HG03095 (cell line): Measurements from ENCODE around the gene PDXDC1.
"Not testable (repeated sequence)": the region's sequence is repeated elsewhere in the genome, so short reads cannot be mapped to it uniquely, and the experiment has no call there.

Experiments
- ATAC-seq: cut with Tn5 transposase; IDR thresholded peaks from one replicate; pipeline ENCODE4 v1.9.1; 2021; ENCODE audit warnings: moderate library complexity; ENCODE audit not compliant: unreplicated experiment

PDXDC1 gene

DNA sequence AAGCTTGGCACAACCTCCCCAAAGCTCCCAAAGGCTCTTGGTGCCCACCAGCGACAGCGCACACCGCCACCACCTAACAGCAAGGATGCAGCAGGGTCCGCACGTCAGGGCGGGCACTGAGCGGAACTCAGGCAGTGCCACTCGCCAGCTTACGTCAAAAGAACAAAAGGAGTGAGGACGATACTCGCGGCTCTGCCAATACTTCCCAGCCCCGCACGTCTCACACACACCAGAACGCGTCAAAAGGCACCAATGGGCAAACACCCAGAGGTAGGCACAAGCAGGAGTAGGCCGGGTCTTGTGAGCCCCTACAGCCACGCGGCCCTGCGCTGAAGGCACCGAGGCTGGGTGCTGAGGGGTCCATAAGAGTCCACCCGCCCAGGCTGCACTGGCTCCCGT is 171.4 kb downstream of the PDXDC1 start:
- not testable (repeated sequence) for ATAC-seq

DNA sequence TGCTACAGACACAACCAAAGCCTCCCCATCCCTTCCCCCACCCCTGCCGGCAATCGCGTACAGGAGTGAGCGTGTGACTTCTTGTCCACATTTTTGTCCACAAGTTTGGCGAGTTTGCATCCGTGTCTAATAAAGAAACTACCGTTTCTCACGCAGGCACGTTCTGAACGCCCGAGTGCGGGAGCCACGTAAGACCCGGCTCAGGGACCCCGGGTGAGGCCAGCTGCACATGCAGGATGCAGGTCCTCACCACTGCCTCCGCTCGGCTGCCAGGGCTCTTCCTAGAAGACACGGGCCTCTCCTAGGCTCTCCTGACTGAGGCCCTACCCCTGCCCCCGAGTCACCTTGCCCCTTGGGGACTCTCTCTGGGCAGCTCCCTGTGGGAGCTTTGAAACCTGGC is 174.0 kb downstream of the PDXDC1 start:
- not testable (repeated sequence) for ATAC-seq

DNA sequence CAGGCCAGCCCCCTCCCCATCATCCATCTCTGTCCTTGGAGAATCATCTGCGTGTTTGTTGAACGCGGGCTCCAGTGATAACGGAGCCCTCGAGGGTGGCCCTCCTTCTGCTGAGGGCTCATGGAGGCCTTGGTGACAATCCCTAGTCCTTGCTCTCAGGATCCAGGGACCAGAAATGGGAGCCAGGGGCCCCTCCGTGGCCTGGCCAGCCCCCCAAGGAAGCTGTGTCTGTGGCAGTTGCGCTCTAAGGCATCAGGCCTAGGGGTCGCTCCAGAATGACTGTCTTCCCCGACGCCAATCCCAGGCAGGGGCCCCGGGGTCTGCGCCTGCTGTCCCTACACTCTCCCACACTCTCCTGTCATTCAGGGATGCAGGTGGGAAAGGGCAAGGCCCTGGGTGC is 174.4 kb downstream of the PDXDC1 start:
- not testable (repeated sequence) for ATAC-seq

DNA sequence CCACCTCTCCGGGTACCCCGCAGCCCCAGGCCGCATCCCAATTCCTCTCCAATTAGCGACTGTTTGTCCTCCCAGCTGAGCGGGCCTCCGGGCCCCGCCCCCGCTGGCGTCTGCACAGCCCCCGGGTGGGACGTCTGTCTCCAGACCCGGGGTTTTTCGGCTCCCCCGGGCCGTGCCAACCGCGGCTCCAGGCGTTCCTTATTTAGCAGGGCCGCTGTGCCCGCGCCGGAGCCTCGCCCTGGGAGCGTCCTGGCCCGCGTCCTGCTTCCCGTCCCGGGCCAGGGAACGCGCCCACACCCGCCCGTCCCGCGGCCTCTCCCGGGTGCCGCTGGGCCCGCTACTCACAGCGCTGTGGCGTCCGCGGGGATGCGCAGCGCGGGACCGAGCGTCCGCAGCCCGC is 179.2 kb downstream of the PDXDC1 start:
- ATAC-seq, result not testable (repeated sequence)

DNA sequence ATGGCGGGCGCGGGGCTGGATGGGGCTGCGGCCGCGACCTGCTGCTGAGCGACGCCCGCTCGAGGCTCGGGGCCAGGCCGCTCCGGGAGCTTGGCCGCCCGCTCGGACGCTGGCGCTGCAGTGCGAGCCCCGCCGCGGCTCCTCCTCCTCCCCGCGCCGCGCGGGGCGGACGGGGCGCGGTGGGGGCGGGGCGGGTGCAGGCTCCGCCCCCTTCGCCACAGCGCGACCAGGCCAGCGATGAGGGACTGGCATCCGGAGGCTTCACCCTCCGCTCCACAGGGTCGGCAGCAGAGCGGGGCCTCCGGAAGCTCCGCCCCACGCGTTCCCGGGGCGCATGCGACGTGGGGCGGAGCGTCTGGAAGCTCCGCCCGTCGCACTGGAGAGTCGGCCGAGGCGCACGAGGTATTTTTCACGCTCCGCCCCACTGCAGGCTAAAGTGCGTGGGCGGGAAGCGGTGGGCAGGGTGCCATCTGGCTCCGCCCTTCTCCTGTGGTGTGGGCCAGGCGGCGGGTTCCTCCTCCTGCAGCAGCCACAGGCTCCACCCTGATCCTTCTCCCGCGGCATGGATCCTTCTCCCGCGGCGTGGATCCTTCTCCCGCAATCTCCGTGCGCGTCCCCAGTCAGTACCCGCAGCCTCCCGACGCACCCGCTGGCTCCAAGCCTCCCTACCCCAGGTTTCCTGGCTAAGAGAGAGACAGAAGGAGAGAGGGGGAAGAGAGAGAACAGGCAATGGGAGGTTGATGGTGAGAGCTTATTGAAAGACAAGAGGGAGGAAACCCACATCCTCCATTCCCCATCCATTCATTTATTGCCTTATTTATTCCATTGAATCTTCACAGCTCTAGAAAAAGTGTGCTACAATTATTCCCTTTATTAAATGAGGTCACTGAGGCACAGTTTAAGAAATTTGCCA is 180.1 kb downstream of the PDXDC1 start:
- not testable (repeated sequence) for ATAC-seq

DNA sequence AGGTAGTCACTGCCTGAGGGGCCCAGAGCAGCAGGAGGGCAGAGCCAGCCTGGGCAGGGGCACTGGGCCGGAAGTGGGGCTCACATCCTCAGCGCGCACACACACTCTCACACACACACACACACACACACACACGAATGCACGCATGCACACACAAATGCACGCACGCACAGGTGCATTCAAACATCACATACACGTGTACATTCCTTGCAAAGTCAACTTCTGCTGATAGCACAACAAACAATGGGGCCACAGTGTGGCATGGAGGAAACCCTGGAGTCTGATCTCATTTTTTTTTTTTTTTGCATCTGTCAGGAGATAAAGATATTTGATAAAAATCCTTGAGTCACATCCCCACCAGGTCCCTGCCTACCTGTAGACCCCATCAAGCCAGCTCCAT is 182.8 kb downstream of the PDXDC1 start:
- not testable (repeated sequence) for ATAC-seq

DNA sequence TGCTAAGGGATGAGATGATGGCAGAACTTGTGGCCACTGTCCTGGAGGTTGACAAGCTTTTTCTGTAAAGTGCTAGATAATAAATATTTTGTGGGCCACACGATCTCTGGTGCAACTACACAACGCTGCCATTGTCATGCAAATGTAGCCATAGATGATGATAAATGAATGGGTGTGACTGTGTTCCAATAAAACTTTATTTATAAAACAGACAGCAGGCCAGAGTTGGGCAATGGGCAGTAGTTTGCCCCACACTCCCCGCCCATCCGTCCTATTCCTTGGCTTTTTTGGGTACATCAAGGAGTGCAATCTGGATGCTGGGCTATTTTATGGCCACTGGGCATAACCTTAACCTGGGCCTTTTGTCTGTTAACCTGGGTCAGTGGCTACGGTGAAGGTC is 184.8 kb downstream of the PDXDC1 start:
- ATAC-seq, result not testable (repeated sequence)

DNA sequence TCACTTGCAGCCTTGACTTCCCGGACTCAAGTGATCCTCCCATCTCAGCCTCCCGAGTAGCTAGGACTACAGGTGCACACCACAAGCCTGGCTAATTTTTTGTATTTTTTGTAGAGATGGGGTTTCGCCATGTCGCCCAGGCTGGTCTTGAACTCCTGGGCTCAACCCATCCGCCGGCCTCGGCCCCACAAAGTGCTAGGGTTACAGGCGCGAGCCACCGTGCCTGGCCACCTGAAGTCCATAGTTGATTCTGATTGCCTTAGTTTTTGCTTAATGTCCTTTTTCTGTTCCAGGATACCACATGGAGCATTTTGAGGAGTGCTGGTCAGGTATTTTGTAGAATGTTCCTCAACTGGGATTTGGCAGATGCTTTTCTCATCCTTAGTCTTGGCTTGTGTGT is 185.7 kb downstream of the PDXDC1 start:
- not testable (repeated sequence) for ATAC-seq

DNA sequence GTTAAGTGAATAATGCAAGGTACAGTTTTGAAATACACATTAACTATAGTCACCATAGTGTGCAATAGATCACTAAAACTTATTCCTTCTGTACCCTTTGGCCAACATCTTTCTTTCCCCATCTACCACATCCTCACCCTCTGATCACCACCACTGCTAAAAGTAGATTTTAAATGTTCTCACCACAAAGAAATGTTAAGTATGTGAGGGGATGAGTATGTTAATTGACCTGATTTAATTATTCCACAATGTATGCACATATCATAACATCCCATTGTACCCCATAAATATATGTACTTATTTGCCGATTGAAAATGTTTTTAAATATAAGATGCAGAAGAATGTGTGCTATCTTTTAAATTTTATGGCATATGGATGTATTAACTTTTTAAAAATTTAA is 188.2 kb downstream of the PDXDC1 start:
- not testable (repeated sequence) for ATAC-seq

DNA sequence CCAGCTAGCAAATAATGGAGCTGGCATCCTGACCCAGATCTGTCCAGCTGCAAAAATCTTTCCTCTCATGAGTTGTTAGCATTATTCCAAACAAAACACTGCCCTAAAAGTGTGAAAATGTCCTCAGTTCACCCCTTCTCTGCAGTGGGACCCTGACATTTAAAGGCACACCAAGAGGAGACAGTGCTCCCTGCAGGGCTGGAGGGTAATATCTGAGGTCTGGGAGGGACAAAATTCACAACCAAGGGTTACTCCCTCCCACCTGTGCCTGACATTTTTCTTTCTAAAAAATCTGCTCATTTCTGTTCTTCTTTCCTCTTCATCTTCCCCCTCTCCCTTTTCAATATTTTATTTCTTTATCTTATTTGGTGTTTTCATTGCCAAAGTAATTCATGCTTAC is 191.4 kb downstream of the PDXDC1 start:
- ATAC-seq, result not testable (repeated sequence)

DNA sequence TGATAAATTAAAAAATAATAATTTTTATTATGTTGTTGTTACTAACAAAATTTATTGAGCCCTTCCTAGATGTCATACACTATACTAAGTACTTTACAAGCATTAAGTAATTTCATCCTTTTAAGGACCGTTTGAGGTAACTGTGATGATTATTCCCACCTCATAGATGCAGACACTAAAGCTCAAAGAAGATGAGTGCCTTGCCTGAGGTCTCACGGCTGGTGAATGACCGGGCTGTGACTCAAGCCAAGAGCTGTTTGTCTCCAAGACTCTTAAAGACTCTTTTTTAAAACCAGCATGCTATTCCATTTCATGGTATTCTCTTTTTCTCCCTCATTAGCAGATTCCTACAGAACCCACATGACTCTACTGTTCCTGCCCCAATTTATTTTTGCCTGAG is 193.5 kb downstream of the PDXDC1 start:
- not testable (repeated sequence) for ATAC-seq

DNA sequence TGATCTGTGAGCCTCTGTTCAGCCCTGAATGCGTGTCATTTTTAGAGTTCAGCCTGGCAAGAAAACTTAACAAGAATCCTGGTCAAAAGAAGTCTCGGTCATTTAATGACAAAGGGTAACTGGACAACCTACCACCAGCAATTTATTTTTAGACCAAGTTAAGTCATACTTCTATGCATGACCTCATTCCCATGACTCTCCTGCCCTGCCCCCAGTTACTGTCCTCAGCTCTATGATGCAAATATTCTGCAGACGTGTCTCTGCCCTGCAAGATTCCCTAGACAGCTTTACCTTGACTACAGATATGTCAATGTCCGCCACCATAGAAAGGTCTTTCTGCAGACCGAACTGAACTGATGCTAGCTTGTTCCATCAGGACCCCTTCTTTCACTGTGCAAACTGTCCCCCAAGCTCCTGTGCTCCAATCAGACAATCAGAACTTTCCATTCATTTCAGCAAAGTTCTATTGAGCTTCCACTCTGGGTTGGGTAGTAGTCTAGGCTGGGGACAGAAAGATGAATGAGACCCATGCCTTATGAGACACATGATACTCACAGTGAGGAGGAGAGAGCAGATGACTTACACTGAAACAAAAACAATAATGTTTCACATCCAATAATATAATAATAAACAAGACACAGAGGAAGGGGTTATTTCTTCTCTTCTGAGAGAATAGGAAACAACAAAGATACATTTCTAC is 194.3 kb downstream of the PDXDC1 start:
- ATAC-seq, result not testable (repeated sequence)

DNA sequence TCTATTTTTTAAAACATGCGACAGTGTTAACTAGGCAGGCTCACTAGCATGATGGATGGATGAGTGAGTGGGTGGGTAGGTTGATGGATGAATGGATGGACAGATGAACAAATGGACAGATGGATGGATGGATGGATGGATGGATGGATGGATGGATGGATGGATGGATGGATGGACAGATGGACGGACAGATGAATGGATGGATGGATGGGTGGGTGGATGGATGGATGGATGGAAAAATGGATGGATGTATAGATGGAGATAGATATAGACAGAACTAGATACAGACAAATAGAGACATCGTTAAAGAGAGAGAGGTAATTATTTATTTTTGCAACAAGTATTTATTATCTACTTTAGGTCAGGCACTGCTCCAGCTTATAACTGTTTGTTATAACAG is 205.1 kb downstream of the PDXDC1 start:
- not testable (repeated sequence) for ATAC-seq

DNA sequence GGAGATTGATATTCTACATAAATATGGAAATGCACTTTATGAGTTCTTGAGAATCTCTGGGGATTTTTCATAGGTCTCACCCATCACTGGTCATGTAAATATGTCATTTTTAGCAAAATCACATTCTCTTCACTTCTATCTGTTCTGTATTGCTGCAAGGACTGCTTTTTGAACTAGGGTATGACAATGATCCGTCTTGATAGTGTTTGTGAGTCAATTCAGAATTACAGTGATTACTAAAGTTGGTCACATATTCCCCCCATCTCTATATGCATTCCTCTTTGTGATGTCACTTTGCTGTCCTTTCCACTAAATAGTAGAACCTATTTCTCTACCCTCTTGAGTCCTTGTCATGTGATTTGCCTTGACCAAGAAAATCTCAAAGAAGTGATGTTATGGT is 206.1 kb downstream of the PDXDC1 start:
- ATAC-seq, result not testable (repeated sequence)

DNA sequence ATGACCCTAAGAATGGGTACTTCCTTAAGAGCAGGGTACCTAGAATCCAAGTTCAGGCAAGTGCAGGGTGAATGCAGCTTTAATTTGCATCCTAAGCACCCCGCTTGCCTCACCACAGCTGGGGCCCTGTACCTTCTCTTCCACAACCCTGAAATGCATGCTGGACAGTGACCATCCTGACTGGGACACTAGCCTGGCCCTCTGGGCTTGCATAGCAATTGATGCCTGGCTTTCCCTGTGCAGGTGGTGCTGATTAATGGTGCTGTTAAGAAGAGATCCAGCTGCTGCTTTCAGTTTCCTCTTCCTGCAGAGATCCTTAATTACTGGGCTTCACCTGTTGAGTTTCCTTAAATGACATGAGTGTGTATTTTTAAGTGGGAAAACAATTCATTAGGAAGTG is 209.2 kb downstream of the PDXDC1 start:
- not testable (repeated sequence) for ATAC-seq
